HL-60 (cell line): ENCODE results near the gene ATAD2B.

Experiments
- POLR2AphosphoS5 ChIP-seq: IDR thresholded peaks from 2 replicates; pipeline ENCODE4 v1.6.1; 2012; ENCODE audit warnings: low read depth
- SPI1 ChIP-seq: IDR thresholded peaks from 2 replicates; pipeline ENCODE4 v1.6.1; 2012; ENCODE audit warnings: low read depth, mild to moderate bottlenecking, borderline replicate concordance
- TF ChIP-seq, protein P1 (sequence below): IDR thresholded peaks from one replicate; pipeline ENCODE4 v1.5.1; 2011; ENCODE audit warnings: low read length, control low read depth, inconsistent platforms; ENCODE audit not compliant: insufficient read depth
- TF ChIP-seq, protein P2 (sequence below): IDR thresholded peaks from 2 replicates; pipeline ENCODE4 v1.6.1; 2012; ENCODE audit warnings: low read depth; ENCODE audit not compliant: insufficient replicate concordance

DNA sequence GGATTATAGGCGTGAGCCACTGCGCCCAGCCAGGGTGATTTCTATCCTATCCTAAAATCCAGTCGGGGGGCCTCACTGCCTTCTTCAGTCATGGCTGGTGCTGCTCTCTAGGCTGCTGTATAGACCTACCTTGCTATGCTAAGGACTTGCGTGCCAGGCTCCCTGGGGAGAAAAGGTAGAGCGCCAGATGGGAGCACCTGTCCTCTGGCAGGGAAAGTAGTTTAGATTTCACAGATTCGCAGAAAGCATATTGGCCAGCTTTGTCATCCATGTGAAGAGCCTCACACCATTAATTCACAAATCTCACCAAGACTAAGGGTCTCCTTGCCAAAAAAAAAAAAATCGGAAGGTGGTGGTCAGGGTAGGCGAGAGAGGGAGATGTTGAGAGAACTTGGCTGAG is 217.6 kb downstream of the ATAD2B start:
- TF ChIP-seq, protein P1, sequence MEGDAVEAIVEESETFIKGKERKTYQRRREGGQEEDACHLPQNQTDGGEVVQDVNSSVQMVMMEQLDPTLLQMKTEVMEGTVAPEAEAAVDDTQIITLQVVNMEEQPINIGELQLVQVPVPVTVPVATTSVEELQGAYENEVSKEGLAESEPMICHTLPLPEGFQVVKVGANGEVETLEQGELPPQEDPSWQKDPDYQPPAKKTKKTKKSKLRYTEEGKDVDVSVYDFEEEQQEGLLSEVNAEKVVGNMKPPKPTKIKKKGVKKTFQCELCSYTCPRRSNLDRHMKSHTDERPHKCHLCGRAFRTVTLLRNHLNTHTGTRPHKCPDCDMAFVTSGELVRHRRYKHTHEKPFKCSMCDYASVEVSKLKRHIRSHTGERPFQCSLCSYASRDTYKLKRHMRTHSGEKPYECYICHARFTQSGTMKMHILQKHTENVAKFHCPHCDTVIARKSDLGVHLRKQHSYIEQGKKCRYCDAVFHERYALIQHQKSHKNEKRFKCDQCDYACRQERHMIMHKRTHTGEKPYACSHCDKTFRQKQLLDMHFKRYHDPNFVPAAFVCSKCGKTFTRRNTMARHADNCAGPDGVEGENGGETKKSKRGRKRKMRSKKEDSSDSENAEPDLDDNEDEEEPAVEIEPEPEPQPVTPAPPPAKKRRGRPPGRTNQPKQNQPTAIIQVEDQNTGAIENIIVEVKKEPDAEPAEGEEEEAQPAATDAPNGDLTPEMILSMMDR: no peak
- TF ChIP-seq POLR2AphosphoS5 (no peak), SPI1 (no peak)
- TF ChIP-seq, protein P2, sequence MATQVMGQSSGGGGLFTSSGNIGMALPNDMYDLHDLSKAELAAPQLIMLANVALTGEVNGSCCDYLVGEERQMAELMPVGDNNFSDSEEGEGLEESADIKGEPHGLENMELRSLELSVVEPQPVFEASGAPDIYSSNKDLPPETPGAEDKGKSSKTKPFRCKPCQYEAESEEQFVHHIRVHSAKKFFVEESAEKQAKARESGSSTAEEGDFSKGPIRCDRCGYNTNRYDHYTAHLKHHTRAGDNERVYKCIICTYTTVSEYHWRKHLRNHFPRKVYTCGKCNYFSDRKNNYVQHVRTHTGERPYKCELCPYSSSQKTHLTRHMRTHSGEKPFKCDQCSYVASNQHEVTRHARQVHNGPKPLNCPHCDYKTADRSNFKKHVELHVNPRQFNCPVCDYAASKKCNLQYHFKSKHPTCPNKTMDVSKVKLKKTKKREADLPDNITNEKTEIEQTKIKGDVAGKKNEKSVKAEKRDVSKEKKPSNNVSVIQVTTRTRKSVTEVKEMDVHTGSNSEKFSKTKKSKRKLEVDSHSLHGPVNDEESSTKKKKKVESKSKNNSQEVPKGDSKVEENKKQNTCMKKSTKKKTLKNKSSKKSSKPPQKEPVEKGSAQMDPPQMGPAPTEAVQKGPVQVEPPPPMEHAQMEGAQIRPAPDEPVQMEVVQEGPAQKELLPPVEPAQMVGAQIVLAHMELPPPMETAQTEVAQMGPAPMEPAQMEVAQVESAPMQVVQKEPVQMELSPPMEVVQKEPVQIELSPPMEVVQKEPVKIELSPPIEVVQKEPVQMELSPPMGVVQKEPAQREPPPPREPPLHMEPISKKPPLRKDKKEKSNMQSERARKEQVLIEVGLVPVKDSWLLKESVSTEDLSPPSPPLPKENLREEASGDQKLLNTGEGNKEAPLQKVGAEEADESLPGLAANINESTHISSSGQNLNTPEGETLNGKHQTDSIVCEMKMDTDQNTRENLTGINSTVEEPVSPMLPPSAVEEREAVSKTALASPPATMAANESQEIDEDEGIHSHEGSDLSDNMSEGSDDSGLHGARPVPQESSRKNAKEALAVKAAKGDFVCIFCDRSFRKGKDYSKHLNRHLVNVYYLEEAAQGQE: no peak
